ENCODE data around the gene CCDC138.

DNA sequence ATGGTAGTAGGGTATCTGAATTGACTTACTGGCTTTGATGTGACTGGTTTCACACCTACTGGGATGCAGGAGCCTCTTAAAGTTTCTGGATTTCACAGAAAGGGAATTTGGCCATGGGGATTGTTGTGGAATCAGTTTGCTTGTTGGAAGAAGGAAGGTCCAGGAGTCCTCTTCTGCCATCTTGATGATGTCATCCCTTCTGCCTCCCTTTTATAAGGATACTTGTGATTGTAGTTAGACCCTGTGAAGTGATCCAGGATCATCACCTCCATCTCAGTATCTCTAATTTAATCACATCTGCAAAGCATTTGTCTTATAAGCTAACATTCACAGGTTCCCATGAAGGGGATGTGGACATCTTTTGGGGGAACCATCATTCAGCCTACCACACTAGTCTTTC lies 79.5 kb downstream of the CCDC138 start:
- TF ChIP-seq, protein P1, sequence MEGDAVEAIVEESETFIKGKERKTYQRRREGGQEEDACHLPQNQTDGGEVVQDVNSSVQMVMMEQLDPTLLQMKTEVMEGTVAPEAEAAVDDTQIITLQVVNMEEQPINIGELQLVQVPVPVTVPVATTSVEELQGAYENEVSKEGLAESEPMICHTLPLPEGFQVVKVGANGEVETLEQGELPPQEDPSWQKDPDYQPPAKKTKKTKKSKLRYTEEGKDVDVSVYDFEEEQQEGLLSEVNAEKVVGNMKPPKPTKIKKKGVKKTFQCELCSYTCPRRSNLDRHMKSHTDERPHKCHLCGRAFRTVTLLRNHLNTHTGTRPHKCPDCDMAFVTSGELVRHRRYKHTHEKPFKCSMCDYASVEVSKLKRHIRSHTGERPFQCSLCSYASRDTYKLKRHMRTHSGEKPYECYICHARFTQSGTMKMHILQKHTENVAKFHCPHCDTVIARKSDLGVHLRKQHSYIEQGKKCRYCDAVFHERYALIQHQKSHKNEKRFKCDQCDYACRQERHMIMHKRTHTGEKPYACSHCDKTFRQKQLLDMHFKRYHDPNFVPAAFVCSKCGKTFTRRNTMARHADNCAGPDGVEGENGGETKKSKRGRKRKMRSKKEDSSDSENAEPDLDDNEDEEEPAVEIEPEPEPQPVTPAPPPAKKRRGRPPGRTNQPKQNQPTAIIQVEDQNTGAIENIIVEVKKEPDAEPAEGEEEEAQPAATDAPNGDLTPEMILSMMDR (IDR thresholded peaks at IDR 0.05): no peak
- TF ChIP-seq POLR2A (IDR thresholded peaks at IDR 0.05): no peak

Measured in heart left ventricle (tissue), 13 donors.